IMR-90 (cell line): ENCODE data around the gene NRF1. TPM values are rescaled to one million over a fixed set of nuclear protein-coding genes. Genes with fewer than 3 reads are reported as not detected.

ENCODE experiments used
- ATAC-seq: fragments of 200-7000 bp; cut with Tn5 transposase; 2 replicates; pipeline ENCODE4 v1.9.1; 2020; ENCODE audit warnings: low read depth, mild to moderate bottlenecking, moderate library complexity
- BruUV-seq: library from RNA; stranded (reverse); fragments of 400-500 nt; replicated peaks from 2 replicates; lab custom pipeline; 2021; lab: Mats Ljungman, UMichigan
- CTCF ChIA-PET: fragments of 300-600 bp; formaldehyde crosslinking; extraction: SDS; loops from one replicate; lab custom pipeline; 2021; ENCODE audit warnings: antibody characterized with exemption; lab: Yijun Ruan, JAX
- POLR2A ChIA-PET: fragments of 300-600 bp; sonication (Branson Sonifier 250); formaldehyde crosslinking; loops from one replicate; lab custom pipeline; 2022; ENCODE audit warnings: antibody characterized with exemption; ENCODE audit not compliant: unreplicated experiment; lab: Charles Lee
- DNase-seq: peaks from one replicate; pipeline ENCODE4 v3.0.0; 2013
- H2AFZ ChIP-seq: replicated peaks from 2 replicates; pipeline ENCODE3; 2013; ENCODE audit warnings: low read length, mild to moderate bottlenecking; ENCODE audit not compliant: poor library complexity
- H2AK5ac ChIP-seq: 2 replicates; pipeline ENCODE4 v1.6.1; 2013; ENCODE audit warnings: low read depth, low read length, inconsistent platforms
- H2AK9ac ChIP-seq: replicated peaks from 2 replicates; pipeline ENCODE3; 2013; ENCODE audit warnings: mild to moderate bottlenecking, low read depth, low read length, moderate library complexity; ENCODE audit not compliant: poor library complexity
- H2BK120ac ChIP-seq: 2 replicates; pipeline ENCODE4 v1.6.1; 2013; ENCODE audit warnings: low read depth, low read length, inconsistent platforms
- H2BK15ac ChIP-seq: 3 replicates; pipeline ENCODE4 v1.6.1; 2013; ENCODE audit warnings: low read depth, low read length, inconsistent platforms
- H2BK20ac ChIP-seq: 2 replicates; pipeline ENCODE4 v1.6.1; 2013; ENCODE audit warnings: low read depth, mild to moderate bottlenecking, inconsistent platforms, low read length, moderate library complexity
- H2BK5ac ChIP-seq: 2 replicates; pipeline ENCODE4 v1.6.1; 2013; ENCODE audit warnings: mild to moderate bottlenecking, low read depth, low read length, inconsistent platforms; ENCODE audit not compliant: poor library complexity, severe bottlenecking
- H3K14ac ChIP-seq: replicated peaks from 2 replicates; pipeline ENCODE4 v1.6.1; 2013; ENCODE audit warnings: low read depth, low read length, inconsistent platforms
- H3K18ac ChIP-seq: 2 replicates; pipeline ENCODE4 v1.6.1; 2013; ENCODE audit warnings: low read depth, low read length, control low read depth
- H3K23ac ChIP-seq: 2 replicates; pipeline ENCODE4 v1.6.1; 2013; ENCODE audit warnings: low read depth, low read length, inconsistent platforms
- H3K27ac ChIP-seq: 2 replicates; pipeline ENCODE4 v1.5.1; 2013; ENCODE audit warnings: mild to moderate bottlenecking, control low read depth, low read length; ENCODE audit not compliant: insufficient read depth
- H3K27me3 ChIP-seq: 2 replicates; pipeline ENCODE4 v1.6.1; 2013; ENCODE audit warnings: low read length; ENCODE audit not compliant: control insufficient read depth, insufficient read depth
- H3K36me3 ChIP-seq: 2 replicates; pipeline ENCODE4 v1.6.1; 2013; ENCODE audit warnings: low read length, mixed read lengths; ENCODE audit not compliant: control insufficient read depth, insufficient read depth
- H3K4ac ChIP-seq: 2 replicates; pipeline ENCODE4 v1.6.1; 2013; ENCODE audit warnings: low read depth, low read length, inconsistent platforms
- H3K4me1 ChIP-seq: 2 replicates; pipeline ENCODE4 v1.6.1; 2013; ENCODE audit warnings: low read length, mixed read lengths; ENCODE audit not compliant: control insufficient read depth, insufficient read depth
- H3K4me2 ChIP-seq: 2 replicates; pipeline ENCODE4 v1.6.1; 2013; ENCODE audit warnings: low read depth, mild to moderate bottlenecking, control low read depth, low read length, moderate library complexity
- H3K4me3 ChIP-seq: 2 replicates; pipeline ENCODE4 v1.5.1; 2013; ENCODE audit warnings: low read depth, mild to moderate bottlenecking, control low read depth, low read length, moderate library complexity; ENCODE audit not compliant: insufficient read depth
- H3K56ac ChIP-seq: 2 replicates; pipeline ENCODE4 v1.6.1; 2013; ENCODE audit warnings: low read length, inconsistent platforms; ENCODE audit not compliant: insufficient read depth; ENCODE audit errors: extremely low read depth
- H3K79me1 ChIP-seq, 2 experiments: 2 replicates each; pipeline ENCODE4 v1.6.1; 2013; ENCODE audit warnings: low read length in 2 of 2, inconsistent platforms in 1 of 2, low read depth in 1 of 2
- H3K9ac ChIP-seq: 2 replicates; pipeline ENCODE4 v1.6.1; 2013; ENCODE audit warnings: low read depth, low read length, control low read depth
- H3K9me1 ChIP-seq: 2 replicates; pipeline ENCODE4 v1.6.1; 2013; ENCODE audit warnings: low read length, inconsistent platforms; ENCODE audit not compliant: insufficient read depth
- H3K9me3 ChIP-seq: 2 replicates; pipeline ENCODE4 v1.6.1; 2013; ENCODE audit warnings: low read length; ENCODE audit not compliant: control insufficient read depth, insufficient read depth
- H4K20me1 ChIP-seq: 2 replicates; pipeline ENCODE4 v1.6.1; 2013; ENCODE audit warnings: low read length, inconsistent platforms; ENCODE audit not compliant: insufficient read depth
- H4K5ac ChIP-seq: 2 replicates; pipeline ENCODE4 v1.6.1; 2013; ENCODE audit warnings: mild to moderate bottlenecking, low read depth, low read length, control low read depth
- H4K8ac ChIP-seq, 2 experiments: 2 replicates each; pipeline ENCODE4 v1.6.1; 2013; ENCODE audit warnings: low read depth in 2 of 2, low read length in 2 of 2, control low read depth in 1 of 2, inconsistent platforms in 1 of 2
- H4K91ac ChIP-seq: 2 replicates; pipeline ENCODE4 v1.6.1; 2013; ENCODE audit warnings: low read depth, low read length, inconsistent platforms; ENCODE audit not compliant: insufficient read depth
- FOS ChIP-seq: fragments of 150-350 bp; IDR thresholded peaks from 2 replicates; pipeline ENCODE4 v1.6.1; 2016; ENCODE audit warnings: low read depth, low read length
- MAZ ChIP-seq: IDR thresholded peaks from 2 replicates; pipeline ENCODE4 v1.6.1; 2012; ENCODE audit warnings: low read depth, mild to moderate bottlenecking, low read length, improper control_type of control experiment, moderate library complexity, borderline replicate concordance
- RAD21 ChIP-seq: IDR thresholded peaks from 2 replicates; pipeline ENCODE4 v1.6.1; 2012; ENCODE audit warnings: low read length, improper control_type of control experiment
- SMC3 ChIP-seq: fragments of 150-350 bp; IDR thresholded peaks from 2 replicates; pipeline ENCODE4 v1.6.1; 2016; ENCODE audit warnings: low read depth, mild to moderate bottlenecking, antibody characterized with exemption, low read length, moderate library complexity
- WGBS, 2 experiments: methylation state at CpG; one replicate each; pipeline versions ENCODE4 v1.1.5 to v1.1.7; 2013; ENCODE audit warnings: missing lambda C conversion rate in 2 of 2; ENCODE audit not compliant: insufficient read length in 1 of 2; ENCODE audit errors: extremely low coverage in 2 of 2; 5-methylcytosine and 5-hydroxymethylcytosine counted together
- dilution Hi-C: fragments of 300-500 bp; cut with HindIII; formaldehyde crosslinking; loops from one replicate; pipeline ENCODE4 v1.14.3; 2018; ENCODE audit warnings: low sequenced_read_pairs; ENCODE audit not compliant: unreplicated experiment
- in situ Hi-C: fragments of 300-500 bp; cut with MboI; formaldehyde crosslinking; loops from 3 replicates; pipeline ENCODE4 v1.14.3; 2019; ENCODE audit warnings: low sequenced_read_pairs, inconsistent platforms, mixed read lengths
- intact Hi-C: fragments of 100-400 bp; cut with micrococcal nuclease; formaldehyde crosslinking; loops from 2 replicates; pipeline ENCODE4 v1.10.0; 2022
- polyA plus RNA-seq, 3 experiments: library from polyadenylated mRNA; depleted of rRNA; stranded (reverse); fragments of >200 nt; gene quantifications; 2 replicates each; pipeline ENCODE4 v1.2.3, GENCODE V29; 2012; ENCODE audit warnings: low replicate concordance in 1 of 3
- total RNA-seq: library from RNA; depleted of rRNA; stranded (reverse); fragments of >200 nt; gene quantifications from 2 replicates; pipeline ENCODE4 v1.2.3, GENCODE V29; 2012
- TF ChIP-seq, protein P1 (sequence below): conservative IDR thresholded peaks from 2 replicates; pipeline ENCODE4 v1.5.1; 2012; ENCODE audit warnings: mild to moderate bottlenecking, low read depth, low read length, improper control_type of control experiment

Gene NRF1
- total and polyA plus RNA-seq, 2 of the 4 experiments (the other 2 are of a cell fraction): 11.4 to 15.8 TPM

DNA sequence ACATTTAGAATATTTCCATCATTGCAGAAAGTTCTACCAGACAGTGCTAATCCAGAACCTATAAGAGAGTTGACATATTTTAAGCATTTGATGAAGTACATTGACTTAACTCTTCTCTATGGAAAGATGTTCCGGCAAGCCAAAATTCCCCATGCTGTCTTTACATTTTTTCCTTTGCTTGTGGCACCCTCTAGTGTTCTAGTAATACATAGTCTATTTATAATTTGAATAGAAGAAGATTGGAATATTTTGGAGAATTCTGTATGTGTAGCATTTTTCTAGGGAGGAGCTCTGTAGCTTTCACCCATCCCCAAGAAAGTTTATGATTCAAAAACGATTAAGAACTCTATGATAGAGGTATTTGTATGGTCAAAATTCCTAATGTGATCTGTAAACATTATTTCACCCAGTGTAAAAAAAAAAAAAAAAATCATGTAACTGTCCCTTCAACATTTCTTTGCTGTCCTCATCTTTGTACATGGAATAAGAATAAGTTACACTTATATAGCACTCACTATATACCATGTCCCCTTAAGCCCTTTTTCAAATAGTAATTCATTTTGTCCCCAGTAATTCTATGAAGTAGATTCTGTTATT lies 33.2 kb downstream of the NRF1 start:
- Histone ChIP-seq H3K4me2 (no peak overlapping the region), H3K56ac (no peak overlapping the region), H4K8ac (no peak overlapping the region), H2AK9ac (no peak overlapping the region), H3K9me1 (no peaks in the 10 kb centered on the region), H3K4ac (no peak overlapping the region), H3K14ac (no peak overlapping the region), H3K27ac (no peak overlapping the region), H3K4me3 (no peak overlapping the region), H3K9ac (no peak overlapping the region), H3K9me3 (no peaks in the 10 kb centered on the region), H2BK15ac (no peak overlapping the region), H4K20me1 (0 out of 2 replicates have a peak, but pooled peaks cover 4% of the 10 kb centered on the region), H2BK20ac (no peak overlapping the region), H2BK5ac (no peak overlapping the region), H3K36me3 (no peaks in the 10 kb centered on the region), H2AFZ (no peak overlapping the region), H3K27me3 (no peaks in the 10 kb centered on the region), H2BK120ac (no peak overlapping the region), H3K18ac (no peak overlapping the region), H3K79me1 (peaks cover 34 to 40% of the 10 kb centered on the region in 2 experiments), H3K23ac (no peak overlapping the region), H4K5ac (no peak overlapping the region), H2AK5ac (no peak overlapping the region), H4K91ac (no peak overlapping the region), H3K4me1 (peaks cover 12% of the 10 kb centered on the region)
- TF ChIP-seq, protein P1, sequence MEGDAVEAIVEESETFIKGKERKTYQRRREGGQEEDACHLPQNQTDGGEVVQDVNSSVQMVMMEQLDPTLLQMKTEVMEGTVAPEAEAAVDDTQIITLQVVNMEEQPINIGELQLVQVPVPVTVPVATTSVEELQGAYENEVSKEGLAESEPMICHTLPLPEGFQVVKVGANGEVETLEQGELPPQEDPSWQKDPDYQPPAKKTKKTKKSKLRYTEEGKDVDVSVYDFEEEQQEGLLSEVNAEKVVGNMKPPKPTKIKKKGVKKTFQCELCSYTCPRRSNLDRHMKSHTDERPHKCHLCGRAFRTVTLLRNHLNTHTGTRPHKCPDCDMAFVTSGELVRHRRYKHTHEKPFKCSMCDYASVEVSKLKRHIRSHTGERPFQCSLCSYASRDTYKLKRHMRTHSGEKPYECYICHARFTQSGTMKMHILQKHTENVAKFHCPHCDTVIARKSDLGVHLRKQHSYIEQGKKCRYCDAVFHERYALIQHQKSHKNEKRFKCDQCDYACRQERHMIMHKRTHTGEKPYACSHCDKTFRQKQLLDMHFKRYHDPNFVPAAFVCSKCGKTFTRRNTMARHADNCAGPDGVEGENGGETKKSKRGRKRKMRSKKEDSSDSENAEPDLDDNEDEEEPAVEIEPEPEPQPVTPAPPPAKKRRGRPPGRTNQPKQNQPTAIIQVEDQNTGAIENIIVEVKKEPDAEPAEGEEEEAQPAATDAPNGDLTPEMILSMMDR: peak; percentile 67
- no peak for TF ChIP-seq MAZ
- peak; percentile 73 for TF ChIP-seq RAD21
- TF ChIP-seq SMC3: peak; percentile 52
- TF ChIP-seq FOS: no peak
- in situ Hi-C loops: loop anchor here (10.0 kb wide), 1 partner anchor 430 kb away; no protein-coding TSS in a partner anchor
- dilution Hi-C loops: no loop called here
- intact Hi-C loops: loop anchor here (1.0 to 2.0 kb wide), 2 partner anchors 277 to 426 kb away; no protein-coding TSS in a partner anchor
- peak; percentile 68 for DNase-seq
- ChIA-PET CTCF (interaction anchor here (0.6 to 2.5 kb wide), 6 partner anchors 26 to 431 kb away, joined by 3 to 12 read pairs (median 4); no protein-coding TSS in a partner anchor), POLR2A (no interaction called here)
- peak; percentile 55 for ATAC-seq
- no TSS peak for BruUV-seq
- WGBS, 2 experiments: no CpG with 5 or more reads among the region's 2 CpGs
